Right lobe of liver (tissue), 6 donors: ENCODE data around the gene PDE1C. TPM values are rescaled to one million over a fixed set of nuclear protein-coding genes. Genes with fewer than 3 reads are reported as not detected.

Source experiments
- ATAC-seq, 4 donors: fragments of 200-7000 bp; cut with Tn5 transposase; one replicate each; pipeline ENCODE4 v1.9.1; 2020; ENCODE audit warnings: mild to moderate bottlenecking in 4 of 4, moderate library complexity in 4 of 4
- DNase-seq, 3 donors: peaks; one replicate each; pipeline ENCODE4 v3.0.0-alpha.2; 2020
- H3K27ac ChIP-seq, 3 donors: fragments of 200-600 bp; one replicate each; pipeline ENCODE4 v1.8.0; 2022
- H3K27me3 ChIP-seq, 2 donors: fragments of 200-600 bp; one replicate each; pipeline ENCODE4 v1.8.0; 2022
- H3K36me3 ChIP-seq, 4 donors: fragments of 200-600 bp; sonication (generic) in 1 of 4; one replicate each; pipeline versions ENCODE4 v1.5.1 to v1.8.0; 2017 to 2022; ENCODE audit warnings: control low read depth in 1 of 4
- H3K4me1 ChIP-seq, 4 donors: fragments of 200-600 bp; sonication (generic) in 1 of 4; one replicate each; pipeline versions ENCODE4 v1.5.1 to v1.8.0; 2017 to 2022; ENCODE audit warnings: control low read depth in 1 of 4
- H3K4me3 ChIP-seq, 3 donors: fragments of 200-600 bp; one replicate each; pipeline ENCODE4 v1.8.0; 2022
- H3K9me3 ChIP-seq, 4 donors: fragments of 200-600 bp; sonication (generic) in 1 of 4; one replicate each; pipeline versions ENCODE4 v1.5.1 to v1.8.0; 2017 to 2022; ENCODE audit warnings: control low read depth in 1 of 4
- POLR2A ChIP-seq: fragments of 450-650 bp; IDR thresholded peaks from one replicate; pipeline ENCODE4 v1.6.1; 2017; ENCODE audit warnings: antibody characterized with exemption, mild to moderate bottlenecking
- WGBS: methylation state at CpG from one replicate; pipeline ENCODE4 v1.1.6; 2018; ENCODE audit warnings: low coverage, low lambda C conversion rate; ENCODE audit not compliant: insufficient coverage; ENCODE audit errors: missing lambda C conversion rate; 5-methylcytosine and 5-hydroxymethylcytosine counted together
- intact Hi-C, 2 donors: fragments of 100-400 bp; cut with DNase I; formaldehyde crosslinking; loops; one replicate each; pipeline versions ENCODE4 v1.11.2 to v1.14.1; 2022
- total RNA-seq, 6 experiments: library from RNA; depleted of rRNA in 2 of 6; stranded (reverse); fragments of >200 nt in 2 of 6; fragmentation: NEBNext Ultra II Directional in 3 of 6; extraction: Animal tissue kit (Norgen Biotek cat#: 25700) in 3 of 6; gene quantifications; one replicate each; pipeline versions ENCODE4 v1.1.0 to v1.2.4, GENCODE V29; 2016 to 2023
- TF ChIP-seq, protein P1 (sequence below), 4 donors: fragments of 200-600 bp in 3 of 4; fragments of 450-650 bp in 1 of 4; IDR thresholded peaks; one replicate each; pipeline versions ENCODE4 v1.5.1 to v1.8.0; 2016 to 2022; ENCODE audit warnings: antibody characterized with exemption in 4 of 4, mild to moderate bottlenecking in 2 of 4
- donor health status: DM: no; HTN: yes; CAD: no.
- donor health status: DM: no; HTN: no; CAD: no.
- donor health status: DM: no; HTN: no; CAD: no.
- donor health status: DM: no; HTN: yes; CAD: no.
- donor health status: DM: no; HTN: yes; CAD: no.

Gene PDE1C
- total RNA-seq, 6 experiments from 2014 or later: 0.02 TPM; not detected in 5

DNA sequence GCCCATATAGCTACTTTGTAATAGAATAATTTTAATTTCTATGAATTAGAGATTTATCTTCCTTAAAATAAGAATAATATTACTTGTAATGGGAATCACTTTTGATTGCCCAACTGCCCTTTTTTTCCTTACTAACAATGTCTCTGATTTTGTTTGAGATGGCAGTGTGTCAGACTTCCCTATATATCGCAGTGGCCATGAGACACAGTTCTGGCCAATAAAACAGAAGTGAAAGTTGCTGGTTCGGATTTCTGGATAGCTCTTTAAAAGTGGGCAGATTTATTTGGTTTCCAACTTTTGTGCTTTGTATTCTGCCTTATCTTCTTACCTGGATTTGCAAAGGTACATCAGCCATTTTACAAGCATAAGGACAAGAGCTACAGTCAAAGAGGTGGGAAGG, 213.0 kb downstream of the PDE1C start:
- no peaks in the 10 kb centered on the region for H3K4me1 ChIP-seq
- ATAC-seq: peak in 2 of 4 donors; percentile 48 to 56

DNA sequence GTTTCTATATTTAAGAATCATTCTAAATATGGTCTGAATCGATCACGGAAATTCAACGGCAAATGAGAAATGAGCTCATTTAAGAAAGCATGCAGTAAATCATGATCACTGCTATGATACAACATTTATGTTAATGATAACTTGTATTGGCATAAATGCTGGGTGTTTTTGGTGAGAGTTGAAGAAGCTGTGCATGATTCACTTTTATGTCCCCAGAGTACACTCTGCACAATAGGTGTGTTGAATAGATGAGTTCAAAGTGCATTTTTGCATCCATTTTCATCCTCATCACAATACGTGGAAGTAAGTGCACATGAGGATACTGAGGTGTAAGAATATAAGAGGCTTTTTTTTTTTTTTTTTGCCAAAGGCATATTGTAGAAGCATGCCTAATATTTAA, 213.9 kb downstream of the PDE1C start:
- Histone ChIP-seq H3K4me1 (no peaks in the 10 kb centered on the region), H3K9me3 (no peaks in the 10 kb centered on the region), H3K27ac (no peak overlapping the region), H3K4me3 (no peak overlapping the region), H3K27me3 (no peaks in the 10 kb centered on the region), H3K36me3 (no peaks in the 10 kb centered on the region)
- no peak for ATAC-seq
- intact Hi-C loops: no loop called here
- no peak for TF ChIP-seq POLR2A
- TF ChIP-seq, protein P1, sequence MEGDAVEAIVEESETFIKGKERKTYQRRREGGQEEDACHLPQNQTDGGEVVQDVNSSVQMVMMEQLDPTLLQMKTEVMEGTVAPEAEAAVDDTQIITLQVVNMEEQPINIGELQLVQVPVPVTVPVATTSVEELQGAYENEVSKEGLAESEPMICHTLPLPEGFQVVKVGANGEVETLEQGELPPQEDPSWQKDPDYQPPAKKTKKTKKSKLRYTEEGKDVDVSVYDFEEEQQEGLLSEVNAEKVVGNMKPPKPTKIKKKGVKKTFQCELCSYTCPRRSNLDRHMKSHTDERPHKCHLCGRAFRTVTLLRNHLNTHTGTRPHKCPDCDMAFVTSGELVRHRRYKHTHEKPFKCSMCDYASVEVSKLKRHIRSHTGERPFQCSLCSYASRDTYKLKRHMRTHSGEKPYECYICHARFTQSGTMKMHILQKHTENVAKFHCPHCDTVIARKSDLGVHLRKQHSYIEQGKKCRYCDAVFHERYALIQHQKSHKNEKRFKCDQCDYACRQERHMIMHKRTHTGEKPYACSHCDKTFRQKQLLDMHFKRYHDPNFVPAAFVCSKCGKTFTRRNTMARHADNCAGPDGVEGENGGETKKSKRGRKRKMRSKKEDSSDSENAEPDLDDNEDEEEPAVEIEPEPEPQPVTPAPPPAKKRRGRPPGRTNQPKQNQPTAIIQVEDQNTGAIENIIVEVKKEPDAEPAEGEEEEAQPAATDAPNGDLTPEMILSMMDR (IDR thresholded peaks at IDR 0.05): no peak
- 59% methylated on average over 4 of the region's 4 CpGs for WGBS
- no peak for DNase-seq

More for the DNA sequence above, 213.0 kb downstream of the PDE1C start:
- intact Hi-C loops: no loop called here
- Histone ChIP-seq H3K9me3 (no peaks in the 10 kb centered on the region), H3K36me3 (no peaks in the 10 kb centered on the region), H3K27me3 (no peaks in the 10 kb centered on the region), H3K4me3 (no peak overlapping the region), H3K27ac (no peak overlapping the region)
- no peak for DNase-seq
- TF ChIP-seq, protein P1 (IDR thresholded peaks at IDR 0.05): no peak
- no peak for TF ChIP-seq POLR2A
- WGBS: 43% methylated on average over 2 of the region's 2 CpGs

DNA sequence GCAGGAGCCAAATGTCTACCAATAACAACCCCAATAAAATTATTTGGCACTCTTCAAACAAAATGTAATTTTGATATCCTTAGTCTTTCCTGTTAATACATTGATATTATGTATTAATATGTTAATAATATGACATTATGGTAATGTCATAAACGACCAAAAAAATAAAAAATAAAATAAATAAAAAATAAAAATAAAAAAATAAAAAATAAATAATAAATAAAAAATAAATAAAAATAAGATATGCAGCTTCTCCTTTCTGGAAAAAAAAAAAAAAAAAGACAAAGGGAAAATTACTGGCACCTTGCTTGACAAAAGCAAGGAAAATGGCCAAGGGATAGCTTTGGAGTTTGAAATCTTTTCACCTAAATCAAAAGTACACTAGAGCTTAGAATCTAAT, 214.7 kb downstream of the PDE1C start:
- TF ChIP-seq POLR2A: no peak
- TF ChIP-seq, protein P1 (IDR thresholded peaks at IDR 0.05): no peak
- no peaks in the 10 kb centered on the region for H3K9me3 ChIP-seq
- no peaks in the 10 kb centered on the region for H3K27me3 ChIP-seq
- ATAC-seq (no peak), DNase-seq (no peak)
- H3K4me1 ChIP-seq: no peaks in the 10 kb centered on the region
- intact Hi-C loops: no loop called here
- 20% methylated on average over 1 of the region's 1 CpG for WGBS
- H3K4me3 ChIP-seq: no peak overlapping the region
- no peaks in the 10 kb centered on the region for H3K36me3 ChIP-seq
- H3K27ac ChIP-seq: no peak overlapping the region

DNA sequence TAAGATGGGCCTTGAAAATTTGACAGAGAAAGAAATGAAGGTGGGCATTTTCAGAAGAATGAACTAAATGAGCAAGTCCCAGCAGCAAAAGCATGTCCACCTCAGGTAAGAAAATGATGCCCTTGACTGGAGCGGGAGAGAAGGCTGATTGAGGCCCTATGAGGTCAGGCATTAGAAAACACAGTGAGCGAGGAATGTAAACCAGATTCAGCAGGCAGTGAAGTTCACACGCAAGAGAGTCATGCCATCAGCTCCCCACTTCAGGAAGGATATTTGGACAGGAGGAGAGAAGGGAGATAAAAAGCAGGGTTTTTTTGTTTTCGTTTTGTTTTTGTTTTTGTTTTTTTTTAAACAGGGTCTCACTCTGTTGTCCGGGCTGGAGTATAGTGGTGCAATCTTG, 216.8 kb downstream of the PDE1C start:
- Histone ChIP-seq H3K27me3 (no peaks in the 10 kb centered on the region), H3K36me3 (no peaks in the 10 kb centered on the region), H3K4me1 (no peaks in the 10 kb centered on the region), H3K27ac (no peak overlapping the region), H3K9me3 (no peaks in the 10 kb centered on the region), H3K4me3 (no peak overlapping the region)
- no peak for TF ChIP-seq POLR2A
- TF ChIP-seq, protein P1 (IDR thresholded peaks at IDR 0.05): no peak
- 51% methylated on average over 5 of the region's 5 CpGs for WGBS
- no peak for DNase-seq
- intact Hi-C loops: no loop called here
- no peak for ATAC-seq

DNA sequence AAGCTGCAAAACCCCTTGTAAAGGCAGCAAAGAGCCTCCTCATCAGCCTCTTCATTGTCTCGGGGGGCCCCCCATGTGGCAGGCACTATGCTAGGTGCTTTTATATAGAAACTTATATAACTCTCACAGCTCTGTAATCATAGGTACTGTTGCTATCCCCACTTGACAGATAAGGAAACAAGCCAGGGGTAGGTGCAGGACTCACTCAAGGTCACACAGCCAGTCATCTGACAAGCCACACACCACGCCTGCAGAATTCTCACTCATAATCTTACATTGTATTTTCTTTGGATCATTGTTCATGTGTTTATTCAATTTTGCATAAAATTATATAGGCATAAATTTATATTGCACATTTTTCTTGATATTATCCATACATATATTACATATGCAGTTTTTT, 217.7 kb downstream of the PDE1C start:
- Histone ChIP-seq H3K27me3 (no peaks in the 10 kb centered on the region), H3K36me3 (no peaks in the 10 kb centered on the region), H3K4me1 (no peaks in the 10 kb centered on the region), H3K27ac (no peak overlapping the region), H3K4me3 (no peak overlapping the region), H3K9me3 (no peaks in the 10 kb centered on the region)
- DNase-seq (no peak), ATAC-seq (no peak)
- TF ChIP-seq POLR2A: no peak
- TF ChIP-seq, protein P1 (IDR thresholded peaks at IDR 0.05): no peak
- WGBS: 45% methylated on average over 2 of the region's 2 CpGs
- intact Hi-C loops: no loop called here
